GM10847 (cell line): ENCODE measurements around the gene MAEL.

Source experiments
- POLR2A ChIP-seq: IDR thresholded peaks from 2 replicates; pipeline ENCODE4 v1.6.1; 2011; ENCODE audit not compliant: insufficient read length; ENCODE audit errors: extremely low read depth

Gene MAEL

GRCh38 chr1:166972826-166973225, 16.3 kb upstream of the MAEL start:
- TF ChIP-seq POLR2A = no peak

GRCh38 chr1:166974647-166975345, 14.3 kb upstream of the MAEL start:
- TF ChIP-seq POLR2A = no peak

- TF ChIP-seq POLR2A = no peak
Observed at GRCh38 chr1:166975361-166976129, 13.5 kb upstream of the MAEL start, which contains the start of gene ILDR2. ILDR2 (minus strand) TSS chr1:166975540; CDS start chr1:166975268, 272 bp downstream.

- TF ChIP-seq POLR2A = no peak
Observed at GRCh38 chr1:166977951-166978350, 11.1 kb upstream of the MAEL start.

- no peak for TF ChIP-seq POLR2A
Observed at GRCh38 chr1:166978821-166979220, 10.3 kb upstream of the MAEL start.

- TF ChIP-seq POLR2A = no peak
Observed at GRCh38 chr1:166980383-166980782, 8.7 kb upstream of the MAEL start.

GRCh38 chr1:166980818-166981217, 8.3 kb upstream of the MAEL start:
- no peak for TF ChIP-seq POLR2A

GRCh38 chr1:166981589-166981988, 7.5 kb upstream of the MAEL start:
- TF ChIP-seq POLR2A = no peak

GRCh38 chr1:166999075-166999474, 10.0 kb downstream of the MAEL start:
- no peak for TF ChIP-seq POLR2A

GRCh38 chr1:166999500-167000055, 10.5 kb downstream of the MAEL start:
- no peak for TF ChIP-seq POLR2A

- TF ChIP-seq POLR2A = no peak
Observed at GRCh38 chr1:167000546-167000945, 11.5 kb downstream of the MAEL start.

GRCh38 chr1:167002354-167002753, 13.3 kb downstream of the MAEL start:
- TF ChIP-seq POLR2A = no peak

GRCh38 chr1:167003711-167004110, 14.6 kb downstream of the MAEL start:
- TF ChIP-seq POLR2A = no peak

GRCh38 chr1:167011560-167012191, 22.6 kb downstream of the MAEL start:
- TF ChIP-seq POLR2A = no peak

GRCh38 chr1:167012570-167012969, 23.5 kb downstream of the MAEL start:
- TF ChIP-seq POLR2A = no peak

- no peak for TF ChIP-seq POLR2A
Observed at GRCh38 chr1:167013108-167013929, 24.2 kb downstream of the MAEL start.
